GM12864 (cell line): ENCODE results near the gene WBP2NL.

Experiments used
- DNase-seq: peaks from one replicate; pipeline ENCODE4 v3.0.0-alpha.2; 2011; ENCODE audit warnings: low read depth
- H3K4me3 ChIP-seq: 2 replicates; pipeline ENCODE4 v1.5.1; 2011; ENCODE audit warnings: mild to moderate bottlenecking, low read depth, low read length, control low read depth
- TF ChIP-seq, protein P1 (sequence below): IDR thresholded peaks from 2 replicates; pipeline ENCODE4 v1.5.1; 2011; ENCODE audit warnings: low read depth, mild to moderate bottlenecking, moderate library complexity, low read length, control low read depth, inconsistent platforms; ENCODE audit errors: missing control alignments

Gene WBP2NL

DNA sequence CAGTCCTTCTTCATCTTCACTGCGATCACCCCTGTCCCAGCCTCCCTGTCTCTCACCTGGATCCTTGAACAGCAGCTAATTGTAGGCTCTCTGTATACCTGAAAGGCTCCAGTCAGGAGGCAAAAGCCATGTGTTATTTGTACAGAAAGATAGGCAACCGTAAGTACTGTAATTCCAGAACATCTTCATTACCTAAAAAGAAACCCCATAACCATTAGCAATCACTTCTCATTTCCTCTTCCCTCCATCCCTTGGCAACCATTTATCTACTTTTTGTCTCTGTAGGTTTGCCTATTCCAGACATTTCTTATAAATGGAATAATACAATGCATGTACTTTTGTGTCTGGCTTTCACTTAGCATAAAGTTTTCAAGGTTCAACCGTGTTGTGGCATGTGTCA lies 54.2 kb downstream of the WBP2NL start:
- DNase-seq: no peak
- H3K4me3 ChIP-seq: no peak overlapping the region
- TF ChIP-seq, protein P1, sequence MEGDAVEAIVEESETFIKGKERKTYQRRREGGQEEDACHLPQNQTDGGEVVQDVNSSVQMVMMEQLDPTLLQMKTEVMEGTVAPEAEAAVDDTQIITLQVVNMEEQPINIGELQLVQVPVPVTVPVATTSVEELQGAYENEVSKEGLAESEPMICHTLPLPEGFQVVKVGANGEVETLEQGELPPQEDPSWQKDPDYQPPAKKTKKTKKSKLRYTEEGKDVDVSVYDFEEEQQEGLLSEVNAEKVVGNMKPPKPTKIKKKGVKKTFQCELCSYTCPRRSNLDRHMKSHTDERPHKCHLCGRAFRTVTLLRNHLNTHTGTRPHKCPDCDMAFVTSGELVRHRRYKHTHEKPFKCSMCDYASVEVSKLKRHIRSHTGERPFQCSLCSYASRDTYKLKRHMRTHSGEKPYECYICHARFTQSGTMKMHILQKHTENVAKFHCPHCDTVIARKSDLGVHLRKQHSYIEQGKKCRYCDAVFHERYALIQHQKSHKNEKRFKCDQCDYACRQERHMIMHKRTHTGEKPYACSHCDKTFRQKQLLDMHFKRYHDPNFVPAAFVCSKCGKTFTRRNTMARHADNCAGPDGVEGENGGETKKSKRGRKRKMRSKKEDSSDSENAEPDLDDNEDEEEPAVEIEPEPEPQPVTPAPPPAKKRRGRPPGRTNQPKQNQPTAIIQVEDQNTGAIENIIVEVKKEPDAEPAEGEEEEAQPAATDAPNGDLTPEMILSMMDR: no peak

DNA sequence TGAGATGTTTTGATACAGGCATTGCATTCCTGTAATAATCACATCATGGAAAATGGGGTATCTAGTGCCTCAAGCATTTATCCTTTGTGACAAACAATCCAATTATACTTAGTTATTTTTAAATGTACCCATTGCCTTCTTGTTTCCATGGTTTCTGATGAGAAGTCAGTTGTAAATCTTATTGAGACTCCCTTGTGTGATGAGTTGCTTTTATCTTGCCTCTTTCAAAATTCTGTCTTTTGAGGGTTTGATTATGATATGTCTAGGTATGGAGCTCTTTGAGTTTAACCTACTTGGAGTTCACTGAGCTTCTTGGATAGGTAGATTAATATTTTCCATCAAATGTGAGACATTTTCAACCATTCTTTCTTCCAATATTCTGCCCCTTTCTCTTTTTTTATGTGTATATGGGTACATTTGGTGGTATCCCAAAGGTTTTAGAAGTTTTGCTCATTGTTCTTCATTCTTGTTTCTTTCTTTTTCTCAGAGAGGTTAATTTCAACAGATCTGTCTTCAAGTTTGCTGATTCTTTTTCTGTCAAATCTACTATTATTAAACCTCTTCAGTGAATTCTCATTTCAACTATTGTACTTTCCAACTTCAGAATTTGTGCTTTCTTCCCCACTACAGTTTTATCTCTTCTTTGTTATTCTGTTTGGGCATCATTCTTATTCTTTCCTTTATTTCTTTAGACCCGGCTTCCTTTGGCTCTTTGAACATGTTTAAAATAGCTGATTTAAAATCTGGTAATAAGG lies 58.3 kb downstream of the WBP2NL start:
- TF ChIP-seq, protein P1: no peak
- no peak for DNase-seq
- H3K4me3 ChIP-seq: no peak overlapping the region

DNA sequence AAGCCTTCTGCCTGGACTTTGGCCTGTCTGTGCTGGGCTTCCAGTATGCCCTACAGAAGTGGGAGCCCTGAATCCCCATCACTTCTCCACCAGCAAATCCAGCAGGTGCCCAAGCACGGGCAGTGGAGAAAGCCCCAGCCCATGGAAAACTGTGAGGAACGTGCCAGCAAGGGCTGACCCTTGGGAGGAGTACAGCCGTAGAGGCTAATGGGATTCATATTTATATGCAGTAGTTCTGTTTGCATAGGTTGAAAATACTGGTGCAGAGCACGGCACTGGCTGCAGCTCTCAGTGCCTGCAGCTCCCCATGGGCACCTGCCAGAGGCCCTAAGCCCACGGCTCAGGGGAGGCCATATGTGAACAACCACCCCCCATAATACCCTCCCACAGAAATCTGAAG lies 61.9 kb downstream of the WBP2NL start:
- DNase-seq: no peak
- H3K4me3 ChIP-seq: no peak overlapping the region
- TF ChIP-seq, protein P1: no peak

DNA sequence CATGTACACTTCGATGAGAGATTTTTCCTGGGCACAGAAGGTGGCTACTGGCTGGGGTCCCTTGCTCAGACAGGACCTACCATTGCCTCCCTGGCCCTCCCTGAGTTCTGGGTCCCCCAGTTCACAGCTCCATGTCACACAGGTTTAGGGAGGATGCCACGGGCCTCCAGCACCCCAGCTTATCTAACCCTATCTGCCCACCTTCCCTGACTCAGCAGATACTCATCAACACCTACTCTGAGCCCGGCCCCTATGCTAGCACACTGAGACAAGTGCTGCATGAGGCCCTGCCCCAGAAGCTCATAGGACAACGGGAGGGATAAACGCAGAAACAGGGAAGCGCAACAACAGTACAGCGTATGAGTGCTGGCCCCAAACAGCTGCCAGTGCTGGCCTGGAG lies 62.5 kb downstream of the WBP2NL start:
- TF ChIP-seq, protein P1: no peak
- no peak for DNase-seq
- no peak overlapping the region for H3K4me3 ChIP-seq

DNA sequence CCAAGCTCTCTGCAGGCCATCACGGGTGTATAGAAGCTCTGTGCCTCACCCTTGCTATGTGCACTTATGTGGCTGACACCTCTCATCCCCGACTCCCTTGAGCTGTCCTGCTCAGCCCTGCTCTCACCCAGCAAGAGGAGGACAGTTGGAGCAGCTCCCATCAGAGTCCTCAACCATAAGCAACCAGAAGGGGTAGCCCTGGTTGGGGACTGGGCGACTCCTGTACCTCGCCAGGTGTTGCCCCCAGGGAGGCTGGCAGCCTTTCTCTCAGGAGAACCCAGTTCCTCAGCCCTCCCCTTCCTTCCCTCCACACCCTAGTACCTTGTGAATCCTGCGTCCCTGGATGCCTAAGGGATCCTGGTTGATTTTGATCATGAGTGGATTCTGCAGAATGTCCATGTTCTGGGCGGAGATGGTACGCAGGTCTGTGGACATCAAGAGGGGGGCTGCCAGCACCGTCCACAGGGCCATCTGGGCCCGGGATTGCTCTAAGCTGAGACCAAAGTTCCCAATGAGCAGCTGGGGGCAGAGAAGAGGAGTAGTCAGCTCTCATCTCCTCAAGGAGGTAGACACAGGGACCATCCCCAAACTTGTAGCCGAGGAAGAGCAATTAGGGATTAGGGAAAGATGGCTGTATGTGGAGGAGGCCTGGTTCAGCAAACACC lies 64.0 kb downstream of the WBP2NL start:
- no peak overlapping the region for H3K4me3 ChIP-seq
- no peak for DNase-seq
- TF ChIP-seq, protein P1: no peak

DNA sequence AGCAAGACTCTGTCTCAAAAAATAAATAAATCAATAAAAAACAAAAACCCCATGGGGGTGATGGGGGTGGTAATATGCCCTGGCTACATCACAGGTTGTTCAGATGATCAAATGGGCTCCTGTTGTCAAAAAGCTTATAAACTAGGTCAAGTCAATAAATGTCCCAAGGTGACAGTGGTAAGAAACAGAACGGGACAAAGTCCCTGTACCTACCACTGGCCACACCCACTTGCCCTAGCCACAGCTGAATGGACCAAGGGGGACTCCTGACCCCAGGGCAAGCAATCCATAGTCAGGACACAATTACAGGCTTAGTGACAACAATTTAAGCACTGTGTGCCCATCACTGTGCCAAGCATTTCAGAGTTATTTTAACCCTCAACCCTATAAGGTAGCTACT lies 66.0 kb downstream of the WBP2NL start:
- TF ChIP-seq, protein P1: no peak
- DNase-seq: no peak
- H3K4me3 ChIP-seq: no peak overlapping the region
